GM12878 (cell line): ENCODE results near the gene MCOLN3. TPM values are rescaled to one million over a fixed set of nuclear protein-coding genes. Genes with fewer than 3 reads are reported as not detected.
A peak's percentile ranks its signal among the peaks of the same experiment; 100 is the strongest.

Source experiments
- ATF7 ChIP-seq: fragments of 450-650 bp; IDR thresholded peaks from 2 replicates; pipeline ENCODE4 v1.6.1; 2016; ENCODE audit warnings: low read depth, mild to moderate bottlenecking
- BHLHE40 ChIP-seq, 2 experiments: fragments of 450-650 bp in 1 of 2; IDR thresholded peaks; 2 replicates each; pipeline ENCODE4 v1.6.1; 2011 to 2017; ENCODE audit warnings: low read depth in 2 of 2, borderline replicate concordance in 1 of 2, improper control_type of control experiment in 1 of 2, low read length in 1 of 2, mild to moderate bottlenecking in 1 of 2
- CREB1 ChIP-seq: IDR thresholded peaks from 2 replicates; pipeline ENCODE4 v1.6.1; 2012; ENCODE audit warnings: low read depth, mild to moderate bottlenecking, inconsistent platforms
- DPF2 ChIP-seq: fragments of 450-650 bp; IDR thresholded peaks from 2 replicates; pipeline ENCODE4 v1.6.1; 2017; ENCODE audit warnings: mild to moderate bottlenecking
- ETV6 ChIP-seq, 2 experiments: fragments of 450-650 bp in 1 of 2; IDR thresholded peaks in 1 of 2; conservative IDR thresholded peaks in 1 of 2; 2 replicates each; pipeline ENCODE4 v1.6.1; 2014; ENCODE audit warnings: antibody characterized with exemption in 1 of 2, borderline replicate concordance in 1 of 2, low read depth in 1 of 2, mild to moderate bottlenecking in 1 of 2, moderate library complexity in 1 of 2
- GATAD2B ChIP-seq: fragments of 450-650 bp; conservative IDR thresholded peaks from 2 replicates; pipeline ENCODE4 v1.6.1; 2017; ENCODE audit warnings: low read depth, mild to moderate bottlenecking, moderate library complexity
- IKZF1 ChIP-seq: fragments of 450-650 bp; conservative IDR thresholded peaks from 2 replicates; pipeline ENCODE4 v1.6.1; 2017; ENCODE audit warnings: antibody characterized with exemption, mild to moderate bottlenecking
- MAX ChIP-seq: IDR thresholded peaks from 2 replicates; pipeline ENCODE4 v1.6.1; 2012; ENCODE audit warnings: low read depth, low read length, improper control_type of control experiment
- MEF2B ChIP-seq: fragments of 450-650 bp; IDR thresholded peaks from 2 replicates; pipeline ENCODE4 v1.6.1; 2018; ENCODE audit warnings: mild to moderate bottlenecking, moderate library complexity; ENCODE audit not compliant: partially characterized antibody, poor library complexity, severe bottlenecking
- MTA2 ChIP-seq: fragments of 450-650 bp; IDR thresholded peaks from 2 replicates; pipeline ENCODE4 v1.6.1; 2016; ENCODE audit warnings: low read depth, mild to moderate bottlenecking, moderate library complexity
- MYC ChIP-seq: IDR thresholded peaks from 2 replicates; pipeline ENCODE4 v1.6.1; 2011; ENCODE audit warnings: mild to moderate bottlenecking, low read length, moderate library complexity, inconsistent platforms; ENCODE audit not compliant: insufficient read depth, insufficient replicate concordance, insufficient read length, severe bottlenecking
- PAX8 ChIP-seq: fragments of 450-650 bp; IDR thresholded peaks from 2 replicates; pipeline ENCODE4 v1.6.1; 2017; ENCODE audit warnings: mild to moderate bottlenecking, moderate library complexity
- PRDM15 ChIP-seq: fragments of 450-650 bp; formaldehyde crosslinking; IDR thresholded peaks from 2 replicates; pipeline ENCODE4 v1.4.0; 2020; ENCODE audit warnings: mild to moderate bottlenecking, moderate library complexity
- RB1 ChIP-seq: fragments of 450-650 bp; formaldehyde crosslinking; IDR thresholded peaks from 2 replicates; pipeline ENCODE4 v1.6.1; 2017; ENCODE audit warnings: mild to moderate bottlenecking, borderline replicate concordance
- RUNX3 ChIP-seq: IDR thresholded peaks from 2 replicates; pipeline ENCODE4 v1.6.1; 2012; ENCODE audit warnings: low read length, inconsistent platforms
- TCF12 ChIP-seq: IDR thresholded peaks from 2 replicates; pipeline ENCODE4 v1.6.1; 2011; ENCODE audit warnings: low read depth, mild to moderate bottlenecking, low read length
- TCF3 ChIP-seq: IDR thresholded peaks from 2 replicates; pipeline ENCODE4 v1.6.1; 2012; ENCODE audit warnings: low read depth, mild to moderate bottlenecking, low read length, borderline replicate concordance; ENCODE audit not compliant: insufficient read depth
- TCF7 ChIP-seq: IDR thresholded peaks from 2 replicates; pipeline ENCODE4 v1.6.1; 2014; ENCODE audit warnings: antibody characterized with exemption, borderline replicate concordance
- USF2 ChIP-seq: IDR thresholded peaks from 2 replicates; pipeline ENCODE4 v1.6.1; 2011; ENCODE audit warnings: low read depth, low read length, improper control_type of control experiment, borderline replicate concordance
- ZNF592 ChIP-seq: fragments of 450-650 bp; IDR thresholded peaks from 2 replicates; pipeline ENCODE4 v1.6.1; 2017; ENCODE audit warnings: mild to moderate bottlenecking, moderate library complexity
- polyA plus RNA-seq, 11 experiments: library from polyadenylated mRNA; depleted of rRNA in 4 of 11; unstranded in 6 of 11; stranded (reverse) in 5 of 11; fragments of >200 nt; fragmentation: Nextera tagmentation in 4 of 11; fragmentation: Illumina TruSeq in 1 of 11; extraction: Ambion mirVana in 4 of 11; extraction: Trizol in 1 of 11; gene quantifications; 1 replicate in 1 of 11; 2 replicates in 10 of 11; pipeline versions ENCODE4 v1.2.1 to v1.2.3, GENCODE V29; 2011 to 2016; ENCODE audit warnings: inconsistent platforms in 2 of 11, missing spikeins in 2 of 11, low read depth in 1 of 11
- total RNA-seq, 4 experiments: library from RNA; depleted of rRNA in 3 of 4; stranded (reverse); fragments of >200 nt in 3 of 4; fragmentation: Illumina TruSeq in 1 of 4; extraction: Trizol in 1 of 4; gene quantifications; 2 replicates each; pipeline versions ENCODE4 v1.2.1 to v1.2.3, GENCODE V29; 2013 to 2021

MCOLN3 gene
- total and polyA plus RNA-seq, 10 of the 15 experiments (the other 5 are each of a cell fraction or from before 2014, with no cell fraction given), result 0.48 to 7.4 (median 3.8) TPM

GRCh38 chr1:84969489-84970250, 78.6 kb downstream of the MCOLN3 start (continued):
- TF ChIP-seq MEF2B (peak; percentile 95), GATAD2B (peak; percentile 93), RB1 (no peak), DPF2 (peak; percentile 66), TCF7 (peak; percentile 8; the same call in 1 of the 2 replicates), MYC (no peak), ZNF592 (peak; percentile 50; the same call in 1 of the 2 replicates), PRDM15 (CRISPR knock-in tag) (no peak), TCF3 (0 out of 2 replicates have a peak, but pooled peaks have one; percentile 16), ETV6 (conservative IDR thresholded peaks at IDR 0.05 in 1 of 2, IDR thresholded peaks at IDR 0.05 in 1 of 2; ENCODE audit: borderline replicate concordance in 1 of 2, low read depth in 1 of 2) (peak in 1 of 2 experiments; percentile 80; a peak in 2 of 4 replicates), USF2 (peak; percentile 27; the same call in 1 of the 2 replicates), BHLHE40 (IDR thresholded peaks at IDR 0.05; ENCODE audit: borderline replicate concordance in 1 of 2, low read depth in 2 of 2, low read length in 1 of 2) (peak; percentile 74 to 83; a peak in 3 of 4 replicates), RUNX3 (peak; percentile 83), IKZF1 (peak; percentile 84), MTA2 (peak; percentile 83), CREB1 (0 out of 2 replicates have a peak, but pooled peaks have one; percentile 19), ATF7 (peak; percentile 78), PAX8 (peak; percentile 34; the same call in 1 of the 2 replicates), TCF12 (peak; percentile 51; the same call in 1 of the 2 replicates), MAX (no peak)
